ENCODE measurements around the gene HMOX1. TPM values are rescaled to one million over a fixed set of nuclear protein-coding genes. Genes with fewer than 3 reads are reported as not detected.

The HMOX1 gene
- total and polyA plus RNA-seq, 2 donors (not counting 3 experiments of a cell fraction or from before 2014, with no cell fraction given): 41.1 to 69.1 TPM

- TF ChIP-seq GATA2 (IDR thresholded peaks at IDR 0.05; ENCODE audit: insufficient read depth, insufficient read length, low read depth, low read length) (no peak), MAX (IDR thresholded peaks at IDR 0.05; ENCODE audit: insufficient read depth, insufficient read length) (no peak), FOS (IDR thresholded peaks at IDR 0.05; ENCODE audit: borderline replicate concordance, insufficient read depth, low read length) (no peak), EZH2 (IDR thresholded peaks at IDR 0.05; ENCODE audit: borderline replicate concordance, low read depth, low read length, severe bottlenecking) (no peak), CTCF (IDR thresholded peaks at IDR 0.05; ENCODE audit: extremely low read depth in 1 of 2, insufficient read depth in 1 of 2, low read depth in 1 of 2, low read length in 2 of 2) (no peak), JUN (IDR thresholded peaks at IDR 0.05; ENCODE audit: borderline replicate concordance, insufficient read depth, insufficient read length, low read depth) (no peak), POLR2A (IDR thresholded peaks at IDR 0.05; ENCODE audit: low read depth, low read length) (no peak), MYC (IDR thresholded peaks at IDR 0.05; ENCODE audit: low read depth, low read length) (no peak), POLR2AphosphoS5 (IDR thresholded peaks at IDR 0.05; ENCODE audit: insufficient read depth, low read depth, low read length) (no peak)
- no peak overlapping the region for H3K9ac ChIP-seq (replicated peaks; ENCODE audit: extremely low read depth, insufficient read depth, low read length)
- no peak overlapping the region for H3K4me3 ChIP-seq (replicated peaks in 1 of 3; ENCODE audit: insufficient read depth in 1 of 3, low read depth in 1 of 3, low read length in 3 of 3)
- H3K4me2 ChIP-seq (ENCODE audit: insufficient read depth, low read length): no peak overlapping the region
- DNase-seq (ENCODE audit: low read depth, low spot score) (no peak), FAIRE-seq (no peak)
- no peak overlapping the region for H3K27ac ChIP-seq (ENCODE audit: insufficient read depth, low read depth, low read length)
- BruUV-seq (replicated peaks): no TSS peak
- dilution Hi-C loops (cut with MboI; ENCODE audit: extremely low pct_ligation_motif_present, low sequenced_read_pairs): no loop called here
- no peak overlapping the region for H2AFZ ChIP-seq (ENCODE audit: low read depth, low read length)
- no peaks in the 10 kb centered on the region for H3K27me3 ChIP-seq (ENCODE audit: control insufficient read depth in 2 of 2, insufficient read depth in 2 of 2, low read length in 2 of 2)
- H3K9me1 ChIP-seq (replicated peaks; ENCODE audit: control insufficient read depth, extremely low read depth, insufficient read depth, low read length): no peaks in the 10 kb centered on the region
- no peaks in the 10 kb centered on the region for H3K36me3 ChIP-seq (ENCODE audit: control insufficient read depth in 2 of 2, extremely low read depth in 1 of 2, insufficient read depth in 2 of 2, low read length in 2 of 2)
- intact Hi-C loops (cut with micrococcal nuclease): no loop called here
- no peaks in the 10 kb centered on the region for H3K79me2 ChIP-seq (ENCODE audit: control insufficient read depth, insufficient read depth, low read length)
- H4K20me1 ChIP-seq (replicated peaks; ENCODE audit: control insufficient read depth, extremely low read depth, insufficient read depth, low read length): no peaks in the 10 kb centered on the region
- ChIA-PET POLR2A (no interaction called here), CTCF (no interaction called here)
- H3K4me1 ChIP-seq (ENCODE audit: control insufficient read depth, extremely low read depth, insufficient read depth, low read length): no peaks in the 10 kb centered on the region
- H3K9me3 ChIP-seq (replicated peaks; ENCODE audit: control insufficient read depth, insufficient read depth, low read length): no peaks in the 10 kb centered on the region
Observed at GRCh38 chr22:35440129-35440528, 59.2 kb downstream of the HMOX1 start.

All from endothelial cell of umbilical vein (primary cell).